Measurements from ENCODE around the gene RNF130. TPM values are rescaled to one million over a fixed set of nuclear protein-coding genes. Genes with fewer than 3 reads are reported as not detected.

The RNF130 gene
- total and polyA plus RNA-seq, 9 of the 15 experiments (the other 6 are each of a cell fraction or from before 2014, with no cell fraction given): 5.8 to 39.4 (median 27.1) TPM

DNA sequence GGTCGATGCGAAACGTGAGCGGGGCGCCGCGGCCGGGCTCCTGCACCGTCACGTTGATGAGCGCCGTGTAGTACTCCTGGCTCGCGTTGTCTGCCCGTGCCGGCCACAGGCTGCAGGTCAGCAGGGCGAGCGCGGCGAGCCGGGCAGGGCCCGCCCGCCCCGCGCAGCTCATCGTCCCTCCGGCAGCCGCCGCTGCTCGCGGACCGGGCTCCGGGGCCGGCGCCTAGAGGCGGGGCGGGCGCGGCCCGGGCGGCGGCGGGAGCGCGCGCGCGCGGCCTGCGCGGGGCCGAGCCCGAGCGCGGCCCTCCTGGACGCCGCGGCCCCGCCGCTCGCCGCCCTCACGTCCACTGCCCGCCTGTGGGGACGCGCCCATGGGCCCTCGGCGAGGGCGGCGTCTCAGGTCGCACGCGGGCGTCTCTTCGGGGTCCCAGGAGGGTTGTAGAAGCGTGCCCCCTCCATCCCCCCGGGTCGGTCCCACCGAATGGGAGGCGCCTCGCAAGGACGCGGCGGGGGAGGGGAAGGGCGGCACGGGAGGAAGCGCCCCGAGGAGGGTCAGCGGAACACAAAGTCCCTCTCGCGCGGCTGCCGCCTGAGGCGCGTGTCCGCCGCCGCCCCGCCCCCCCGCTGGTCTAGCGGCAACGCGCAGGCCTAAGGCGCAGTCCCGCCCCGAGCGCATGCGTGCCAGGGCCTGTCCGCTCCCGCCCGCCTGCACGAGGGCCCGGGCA lies at the start of gene RNF130 (continued):
- TF ChIP-seq ZNF174 (CRISPR knock-in tag; IDR thresholded peaks at IDR 0.05) (no peak), FOXA1 (IDR thresholded peaks at IDR 0.05; ENCODE audit: borderline replicate concordance) (no peak), ESRRB (CRISPR knock-in tag; IDR thresholded peaks at IDR 0.05; ENCODE audit: borderline replicate concordance) (no peak), ELF1 (tag; IDR thresholded peaks at IDR 0.05) (no peak), IRF2 (CRISPR knock-in tag; IDR thresholded peaks at IDR 0.05) (0 out of 2 replicates have a peak, but pooled peaks have one; percentile 77), ETV6 (IDR thresholded peaks at IDR 0.05; ENCODE audit: borderline replicate concordance in 1 of 2, low read depth in 2 of 2, low read length in 1 of 2) (no peak), ETV6 (CRISPR knock-in tag; IDR thresholded peaks at IDR 0.05; ENCODE audit: borderline replicate concordance) (peak; percentile 98; the same call in 1 of the 2 replicates), ZNF655 (CRISPR knock-in tag; IDR thresholded peaks at IDR 0.05) (no peak), ZC3H4 (CRISPR knock-in tag; IDR thresholded peaks at IDR 0.05; ENCODE audit: borderline replicate concordance) (peak; percentile 87; the same call in 1 of the 2 replicates), PREB (CRISPR knock-in tag; IDR thresholded peaks at IDR 0.05) (0 out of 2 replicates have a peak, but pooled peaks have one; percentile 30), TGIF2 (CRISPR knock-in tag; IDR thresholded peaks at IDR 0.05) (peak; percentile 96; the same call in 1 of the 2 replicates), NCOA2 (IDR thresholded peaks at IDR 0.05; ENCODE audit: partially characterized antibody in 2 of 2) (no peak), SRSF9 (IDR thresholded peaks at IDR 0.05; ENCODE audit: borderline replicate concordance, low read depth, low read length) (no peak), ZNF274 (IDR thresholded peaks at IDR 0.05; ENCODE audit: borderline replicate concordance, low read depth, low read length) (no peak), PCBP1 (IDR thresholded peaks at IDR 0.05; ENCODE audit: low read depth, low read length, poor library complexity, severe bottlenecking) (no peak), ZNF311 (CRISPR knock-in tag; IDR thresholded peaks at IDR 0.05) (peak; percentile 85; the same call in 1 of the 2 replicates), OTX1 (CRISPR knock-in tag; IDR thresholded peaks at IDR 0.05) (peak; percentile 72), ZNF239 (CRISPR knock-in tag; IDR thresholded peaks at IDR 0.05) (peak; percentile 50; the same call in 1 of the 2 replicates), JUN (IDR thresholded peaks at IDR 0.05; ENCODE audit: borderline replicate concordance, low read depth, low read length) (peak; percentile 81; the same call in 1 of the 2 replicates), JUN (CRISPR knock-in tag; IDR thresholded peaks at IDR 0.05; ENCODE audit: borderline replicate concordance) (peak; percentile 98), SOX6 (IDR thresholded peaks at IDR 0.05) (peak; percentile 61; the same call in 1 of the 2 replicates), SNIP1 (IDR thresholded peaks at IDR 0.05; ENCODE audit: low read depth) (no peak), ELF2 (CRISPR knock-in tag; IDR thresholded peaks at IDR 0.05) (no peak), ZNF23 (CRISPR knock-in tag; IDR thresholded peaks at IDR 0.05) (no peak), RBM34 (IDR thresholded peaks at IDR 0.05; ENCODE audit: borderline replicate concordance, insufficient read depth, low read length) (no peak), PURB (CRISPR knock-in tag; IDR thresholded peaks at IDR 0.05; ENCODE audit: low read depth) (no peak), RFX1 (IDR thresholded peaks at IDR 0.05) (no peak), PTBP1 (IDR thresholded peaks at IDR 0.05; ENCODE audit: low read depth, low read length) (peak; percentile 73; the same call in 1 of the 2 replicates), SPI1 (IDR thresholded peaks at IDR 0.05; ENCODE audit: borderline replicate concordance, low read depth, low read length) (peak; percentile 46; the same call in 1 of the 2 replicates)
